ENCODE results near the gene TLCD2.
"Not testable (repeated sequence)": the region's sequence is repeated elsewhere in the genome, so short reads cannot be mapped to it uniquely, and the experiment has no call there.

GRCh38 chr17:1699891-1700290, 10.3 kb downstream of the TLCD2 start:
- TF ChIP-seq CTCF (conservative IDR thresholded peaks at IDR 0.05; ENCODE audit: low read depth, low read length); EZH2 (IDR thresholded peaks at IDR 0.05; ENCODE audit: borderline replicate concordance, low read depth, low read length, poor library complexity, severe bottlenecking): not testable (repeated sequence)
